Omental fat pad (tissue), 4 donors: ENCODE results near the gene VPS41. TPM values are rescaled to one million over a fixed set of nuclear protein-coding genes. Genes with fewer than 3 reads are reported as not detected.

Experiments used
- ATAC-seq: fragments of 150-250 bp; one replicate; pipeline ENCODE4 v1.9.1; 2016; ENCODE audit warnings: mild to moderate bottlenecking, moderate library complexity; ENCODE audit not compliant: low FRiP score
- DNase-seq: peaks from one replicate; pipeline ENCODE4 v3.0.0-alpha.2; 2019; ENCODE audit warnings: low spot score
- total RNA-seq, 4 donors: library from RNA; depleted of rRNA; stranded (reverse); fragments of >200 nt; gene quantifications; one replicate each; pipeline ENCODE4 v1.1.0, GENCODE V29; 2016
- TF ChIP-seq, protein P1 (sequence below), 3 donors: fragments of 450-650 bp; IDR thresholded peaks; one replicate each; pipeline ENCODE4 v1.5.1; 2016 to 2017; ENCODE audit warnings: antibody characterized with exemption in 3 of 3, mild to moderate bottlenecking in 3 of 3, moderate library complexity in 2 of 3

The VPS41 gene
- total RNA-seq, 4 donors from 2014 or later = 28.9 to 44.9 (median 33.4) TPM

DNA sequence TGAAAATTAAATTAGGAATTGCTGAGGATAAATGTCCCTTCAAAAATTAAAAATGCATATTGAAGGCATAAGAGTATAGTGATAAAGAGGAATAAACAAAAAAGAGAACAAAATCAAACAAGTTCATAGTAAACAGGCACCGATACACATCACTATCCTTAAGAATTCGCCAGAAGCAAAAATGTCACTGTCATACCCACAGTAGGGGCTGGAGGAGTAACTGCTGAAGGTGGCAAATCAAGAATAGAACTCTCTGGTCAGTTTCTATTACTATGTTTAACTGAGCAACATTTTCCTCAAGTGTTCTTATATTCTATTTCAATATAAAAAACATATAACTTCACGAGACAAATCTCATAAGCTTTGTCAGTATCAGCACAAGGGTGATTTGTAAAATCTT is 84.0 kb downstream of the VPS41 start:
- no peak for ATAC-seq
- TF ChIP-seq, protein P1, sequence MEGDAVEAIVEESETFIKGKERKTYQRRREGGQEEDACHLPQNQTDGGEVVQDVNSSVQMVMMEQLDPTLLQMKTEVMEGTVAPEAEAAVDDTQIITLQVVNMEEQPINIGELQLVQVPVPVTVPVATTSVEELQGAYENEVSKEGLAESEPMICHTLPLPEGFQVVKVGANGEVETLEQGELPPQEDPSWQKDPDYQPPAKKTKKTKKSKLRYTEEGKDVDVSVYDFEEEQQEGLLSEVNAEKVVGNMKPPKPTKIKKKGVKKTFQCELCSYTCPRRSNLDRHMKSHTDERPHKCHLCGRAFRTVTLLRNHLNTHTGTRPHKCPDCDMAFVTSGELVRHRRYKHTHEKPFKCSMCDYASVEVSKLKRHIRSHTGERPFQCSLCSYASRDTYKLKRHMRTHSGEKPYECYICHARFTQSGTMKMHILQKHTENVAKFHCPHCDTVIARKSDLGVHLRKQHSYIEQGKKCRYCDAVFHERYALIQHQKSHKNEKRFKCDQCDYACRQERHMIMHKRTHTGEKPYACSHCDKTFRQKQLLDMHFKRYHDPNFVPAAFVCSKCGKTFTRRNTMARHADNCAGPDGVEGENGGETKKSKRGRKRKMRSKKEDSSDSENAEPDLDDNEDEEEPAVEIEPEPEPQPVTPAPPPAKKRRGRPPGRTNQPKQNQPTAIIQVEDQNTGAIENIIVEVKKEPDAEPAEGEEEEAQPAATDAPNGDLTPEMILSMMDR (IDR thresholded peaks at IDR 0.05) = no peak

DNA sequence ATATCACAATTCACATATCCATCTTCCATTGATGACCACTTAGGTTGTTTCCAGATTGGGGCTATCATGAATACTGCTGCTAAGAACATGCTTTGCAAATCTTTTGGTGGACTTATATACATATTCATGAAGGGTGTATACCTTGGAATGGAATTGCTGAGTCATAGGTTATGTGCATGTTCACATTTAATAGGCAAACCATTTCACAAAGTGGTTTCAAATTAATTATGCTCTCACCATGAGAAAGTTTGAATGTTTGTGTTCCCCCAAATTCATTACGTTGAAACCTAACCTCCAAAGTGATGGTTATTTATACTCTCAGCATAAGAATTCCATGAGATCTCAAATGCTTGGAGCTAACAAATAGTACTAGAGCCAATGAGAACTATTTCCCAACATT is 86.4 kb downstream of the VPS41 start:
- no peak for DNase-seq
- no peak for ATAC-seq
- TF ChIP-seq, protein P1 (IDR thresholded peaks at IDR 0.05) = no peak

More for the DNA sequence above, 84.0 kb downstream of the VPS41 start:
- no peak for DNase-seq

DNA sequence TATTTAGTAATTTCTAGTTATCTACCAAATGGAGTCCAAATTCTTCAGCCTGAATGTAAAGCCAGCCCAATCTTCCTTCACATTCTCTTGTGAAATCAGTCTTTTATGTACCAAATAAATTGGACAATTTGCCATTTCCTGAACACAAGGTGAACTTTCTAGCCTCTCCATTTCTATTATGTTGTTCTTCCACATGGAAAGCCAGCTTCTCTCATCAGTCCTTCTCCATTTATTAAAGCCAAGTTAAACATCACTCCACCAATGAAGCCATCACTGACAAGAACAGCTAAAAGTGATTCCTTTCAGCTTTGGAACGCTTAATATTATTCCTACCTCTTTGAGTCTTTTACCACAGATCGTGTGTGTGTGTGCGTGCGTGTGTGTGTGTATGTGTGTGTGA is 88.4 kb downstream of the VPS41 start:
- no peak for ATAC-seq
- TF ChIP-seq, protein P1 (IDR thresholded peaks at IDR 0.05) = no peak
- DNase-seq = no peak

DNA sequence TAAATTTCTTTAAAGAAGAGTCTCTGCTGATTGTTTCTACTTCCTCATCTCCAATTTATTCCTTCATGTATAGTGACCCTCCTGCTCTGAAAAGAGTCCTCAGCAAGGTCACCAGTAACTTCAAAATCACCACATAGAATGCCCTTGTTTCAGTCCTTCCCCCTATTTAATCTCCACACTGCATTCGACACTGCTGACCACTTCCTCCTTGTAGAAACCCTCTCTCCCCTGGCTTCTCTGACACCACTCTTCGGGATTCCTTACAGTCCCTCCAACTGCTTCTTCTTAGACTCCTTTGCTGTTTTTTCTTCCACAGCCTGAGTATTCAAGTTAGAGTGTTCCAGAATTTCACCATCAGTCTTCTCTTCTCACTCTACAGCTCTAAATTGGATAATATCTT is 89.5 kb downstream of the VPS41 start:
- TF ChIP-seq, protein P1 (IDR thresholded peaks at IDR 0.05) = no peak
- ATAC-seq (no peak), DNase-seq (no peak)

DNA sequence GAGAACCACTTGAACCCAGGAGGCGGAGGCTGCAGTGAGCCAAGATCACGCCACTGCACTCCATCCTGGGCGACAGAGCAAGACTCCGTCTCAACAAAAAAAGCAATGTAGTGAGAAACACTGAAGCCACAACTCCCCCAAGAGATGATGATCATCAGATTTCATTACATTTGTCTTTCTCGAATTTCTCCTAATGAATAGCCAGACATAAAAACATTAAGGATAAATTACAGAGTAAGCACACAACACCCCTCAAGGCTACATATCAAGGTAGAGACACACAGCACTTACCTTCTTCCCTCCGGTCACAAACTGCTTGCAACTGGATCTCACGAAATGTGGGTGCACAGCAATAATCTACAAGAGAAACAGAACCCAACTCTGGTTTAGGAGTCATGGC is 91.5 kb downstream of the VPS41 start:
- no peak for ATAC-seq
- TF ChIP-seq, protein P1 (IDR thresholded peaks at IDR 0.05) = no peak

DNA sequence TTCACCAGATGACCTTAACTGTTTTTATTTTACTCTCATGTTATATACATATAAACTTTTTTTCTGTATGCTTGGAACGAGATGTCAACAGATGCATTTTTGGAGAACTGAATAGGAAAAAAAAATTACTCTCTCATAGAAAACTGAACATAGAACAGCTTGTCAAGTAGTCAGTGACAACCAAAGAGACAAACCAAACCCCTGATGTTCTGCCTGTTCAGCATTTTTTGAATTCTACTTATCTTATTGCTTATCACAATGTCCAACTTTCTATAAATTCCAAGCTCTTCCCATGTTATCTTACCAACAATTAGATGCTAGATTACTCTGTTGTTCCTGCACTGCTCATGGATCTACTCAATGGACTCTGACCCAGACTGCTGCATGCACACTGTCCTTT is 95.2 kb downstream of the VPS41 start:
- DNase-seq = no peak
- ATAC-seq = no peak

More for the DNA sequence above, 91.5 kb downstream of the VPS41 start:
- no peak for DNase-seq

DNA sequence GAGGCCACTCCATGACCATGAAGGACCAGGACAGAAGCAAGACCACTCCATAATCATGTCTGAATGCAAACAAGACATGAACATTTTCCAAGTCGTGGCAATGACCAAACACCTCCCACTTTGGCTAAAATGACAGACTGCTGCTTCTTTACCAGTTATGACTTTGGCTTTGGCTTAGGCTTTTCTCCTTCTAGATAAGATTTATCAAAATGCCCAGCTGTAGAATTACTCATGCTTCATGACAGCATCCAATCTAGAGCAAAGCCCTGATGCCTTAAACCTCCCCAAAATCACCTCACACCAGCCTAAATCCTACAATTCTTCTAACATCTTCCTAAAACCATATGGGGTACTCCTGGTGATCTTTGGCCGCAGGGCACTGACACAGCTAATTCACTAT is 102.1 kb downstream of the VPS41 start:
- DNase-seq (no peak), ATAC-seq (no peak)
- TF ChIP-seq, protein P1 (IDR thresholded peaks at IDR 0.05) = no peak

More for the DNA sequence above, 95.2 kb downstream of the VPS41 start:
- TF ChIP-seq, protein P1 (IDR thresholded peaks at IDR 0.05) = no peak
